ENCODE measurements around the gene ARTN. TPM values are rescaled to one million over a fixed set of nuclear protein-coding genes. Genes with fewer than 3 reads are reported as not detected.

ARTN gene
- 1.9 and 2.1 TPM in 2 replicates for total RNA-seq

GRCh38 chr1:43933386-43934100 is at the start of gene ARTN:
Gene ARTN, plus strand, starts transcription at chr1:43933801. Its CDS starts 1,856 bp downstream, at chr1:43935657.

GRCh38 chr1:43946236-43947060 is 12.8 kb downstream of the ARTN start, which contains the start of gene IPO13:
Gene IPO13, plus strand, starts transcription at chr1:43946950. Its CDS starts 651 bp downstream, at chr1:43947601.

GRCh38 chr1:43969746-43970466 is 36.3 kb downstream of the ARTN start, which contains the start of gene DPH2:
Gene DPH2, plus strand, starts transcription at chr1:43970010. Its CDS starts 166 bp downstream, at chr1:43970176.

GRCh38 chr1:43974443-43975248 is 41.0 kb downstream of the ARTN start, which contains the start of gene ATP6V0B:
Gene ATP6V0B, plus strand, starts transcription at chr1:43974960. Its CDS starts 81 bp downstream, at chr1:43975041.

GRCh38 chr1:43978551-43979260 is 45.1 kb downstream of the ARTN start, which contains the start of gene B4GALT2:
Gene B4GALT2, plus strand, starts transcription at chr1:43979210. Its CDS starts 1,951 bp downstream, at chr1:43981161.

Other genes starting within 250 kb of the ARTN start
- gene ST3GAL3, start 226.3 kb upstream of the ARTN start, total RNA-seq, result 20.6 and 21.0 TPM in 2 replicates
- gene IPO13, start 13.1 kb downstream of the ARTN start, total RNA-seq, result 26.4 and 28.3 TPM in 2 replicates
- 22.5 and 24.2 TPM in 2 replicates for gene DPH2, start 36.2 kb downstream of the ARTN start, total RNA-seq
- gene ATP6V0B, start 41.2 kb downstream of the ARTN start, total RNA-seq, result 55.5 and 62.8 TPM in 2 replicates
- gene B4GALT2, start 45.4 kb downstream of the ARTN start, total RNA-seq, result 131 and 139 TPM in 2 replicates
- 3.0 and 3.1 TPM in 2 replicates for gene CCDC24, start 57.8 kb downstream of the ARTN start, total RNA-seq
- gene SLC6A9, start 97.7 kb downstream of the ARTN start, total RNA-seq, result 16.0 and 17.8 TPM in 2 replicates
- 0.16 TPM in 1 of 2 replicates, not detected in the other for gene KLF17, start 185.0 kb downstream of the ARTN start, total RNA-seq
- not detected in 2 replicates for gene KLF18, start 207.8 kb downstream of the ARTN start, total RNA-seq

Data from hair follicle dermal papilla cell (primary cell).